ENCODE measurements around the gene SHC2. TPM values are rescaled to one million over a fixed set of nuclear protein-coding genes. Genes with fewer than 3 reads are reported as not detected.

The SHC2 gene
- polyA plus RNA-seq, 1 donor (not counting 4 experiments of a cell fraction or from before 2014, with no cell fraction given), result 2.5 TPM

GRCh38 chr19:508204-509150 lies 47.6 kb upstream of the SHC2 start:
- peak overlapping the region; percentile 75 for H3K4me2 ChIP-seq (ENCODE audit: control insufficient read depth, extremely low read depth, insufficient read depth, low read depth, low read length)

GRCh38 chr19:507286-508203 lies 46.7 kb upstream of the SHC2 start, which contains the start of gene TPGS1:
Gene TPGS1, plus strand, starts transcription at chr19:507497. Its CDS starts 10 bp downstream, at chr19:507507.
- peaks cover 0 to 3% of the 10 kb centered on the region in 2 experiments for H3K36me3 ChIP-seq (ENCODE audit: control insufficient read depth in 2 of 2, extremely low read depth in 1 of 2, insufficient read depth in 2 of 2, low read length in 2 of 2)
- H2AFZ ChIP-seq (ENCODE audit: control insufficient read depth, low read length), result peak within 1 kb of the TSS; percentile 96
- peaks cover 4% of the 10 kb centered on the region for H3K9me1 ChIP-seq (ENCODE audit: control insufficient read depth, extremely low read depth, insufficient read depth, low read length)
- no peaks in the 10 kb centered on the region for H3K27me3 ChIP-seq (ENCODE audit: control insufficient read depth, extremely low read depth, insufficient read depth, low read length)
- peak within 1 kb of the TSS; percentile 88 for H3K27ac ChIP-seq (ENCODE audit: control insufficient read depth, insufficient read depth, low read length)
- DNase-seq (ENCODE audit: low read depth, low spot score) (no peak), FAIRE-seq (no peak)
- no peaks in the 10 kb centered on the region for H4K20me1 ChIP-seq (ENCODE audit: control insufficient read depth, extremely low read depth, insufficient read depth, low read length)
- no peak for TF ChIP-seq CTCF (optimal IDR thresholded peaks at IDR 0.05 in 1 of 3, IDR thresholded peaks at IDR 0.05 in 1 of 3, conservative IDR thresholded peaks at IDR 0.05 in 1 of 3; ENCODE audit: extremely low read depth in 1 of 3, insufficient read depth in 2 of 3, low read length in 3 of 3)
- no peak for TF ChIP-seq EZH2 (IDR thresholded peaks at IDR 0.05; ENCODE audit: low read length)
- dilution Hi-C loops (cut with MboI; ENCODE audit: extremely low pct_ligation_motif_present, low sequenced_read_pairs), result no loop called here
- peak within 1 kb of the TSS; percentile 85 for H3K9ac ChIP-seq (ENCODE audit: control insufficient read depth, extremely low read depth, insufficient read depth, low read length)
- peak within 1 kb of the TSS; percentile 84 for H3K4me2 ChIP-seq (ENCODE audit: control insufficient read depth, extremely low read depth, insufficient read depth, low read depth, low read length)
- H3K79me2 ChIP-seq (ENCODE audit: control insufficient read depth, insufficient read depth, low read length), result peaks cover 16% of the 10 kb centered on the region
- no peaks in the 10 kb centered on the region for H3K9me3 ChIP-seq (ENCODE audit: control insufficient read depth, low read depth, low read length)
- H3K4me1 ChIP-seq (ENCODE audit: control insufficient read depth, extremely low read depth, insufficient read depth, low read length), result peaks cover 32% of the 10 kb centered on the region
- H3K4me3 ChIP-seq (ENCODE audit: control insufficient read depth in 2 of 3, extremely low read depth in 1 of 3, insufficient read depth in 2 of 3, low read depth in 1 of 3, low read length in 3 of 3), result peak within 1 kb of the TSS; percentile 57 to 88 (median 74)

More at GRCh38 chr19:508204-509150, 47.6 kb upstream of the SHC2 start:
- Histone ChIP-seq H4K20me1 (ENCODE audit: control insufficient read depth, extremely low read depth, insufficient read depth, low read length) (no peaks in the 10 kb centered on the region), H3K9me1 (ENCODE audit: control insufficient read depth, extremely low read depth, insufficient read depth, low read length) (peaks cover 4% of the 10 kb centered on the region), H3K4me3 (ENCODE audit: control insufficient read depth in 2 of 3, extremely low read depth in 1 of 3, insufficient read depth in 2 of 3, low read depth in 1 of 3, low read length in 3 of 3) (peak overlapping the region; percentile 57 to 88 (median 74)), H3K9me3 (ENCODE audit: control insufficient read depth, low read depth, low read length) (no peaks in the 10 kb centered on the region), H3K27me3 (ENCODE audit: control insufficient read depth, extremely low read depth, insufficient read depth, low read length) (no peaks in the 10 kb centered on the region), H2AFZ (ENCODE audit: control insufficient read depth, low read length) (no peak overlapping the region), H3K79me2 (ENCODE audit: control insufficient read depth, insufficient read depth, low read length) (peaks cover 16% of the 10 kb centered on the region), H3K9ac (ENCODE audit: control insufficient read depth, extremely low read depth, insufficient read depth, low read length) (peak overlapping the region; percentile 85), H3K27ac (ENCODE audit: control insufficient read depth, insufficient read depth, low read length) (no peak overlapping the region), H3K4me1 (ENCODE audit: control insufficient read depth, extremely low read depth, insufficient read depth, low read length) (peaks cover 32% of the 10 kb centered on the region), H3K36me3 (ENCODE audit: control insufficient read depth in 2 of 2, extremely low read depth in 1 of 2, insufficient read depth in 2 of 2, low read length in 2 of 2) (peaks cover 0 to 3% of the 10 kb centered on the region in 2 experiments)
- dilution Hi-C loops (cut with MboI; ENCODE audit: extremely low pct_ligation_motif_present, low sequenced_read_pairs), result no loop called here
- TF ChIP-seq EZH2 (IDR thresholded peaks at IDR 0.05; ENCODE audit: low read length) (no peak), CTCF (optimal IDR thresholded peaks at IDR 0.05 in 1 of 3, IDR thresholded peaks at IDR 0.05 in 1 of 3, conservative IDR thresholded peaks at IDR 0.05 in 1 of 3; ENCODE audit: extremely low read depth in 1 of 3, insufficient read depth in 2 of 3, low read length in 3 of 3) (no peak)
- DNase-seq (ENCODE audit: low read depth, low spot score), result no peak
- FAIRE-seq, result no peak
